Coronary artery (tissue), 2 donors: ENCODE data around the gene SKAP1.
A peak's percentile ranks its signal among the peaks of the same experiment; 100 is the strongest.

Source experiments
- DNase-seq: peaks from one replicate; pipeline ENCODE4 v3.0.0-alpha.2; 2017; ENCODE audit warnings: low spot score
- H3K27ac ChIP-seq, 2 donors: fragments of 200-600 bp; sonication (generic); one replicate each; pipeline ENCODE4 v1.5.1; 2016 to 2019
- H3K4me3 ChIP-seq: fragments of 200-600 bp; sonication (generic); 2 replicates; pipeline ENCODE4 v1.5.1; 2016; ENCODE audit warnings: mild to moderate bottlenecking, moderate library complexity
- TF ChIP-seq, protein P1 (sequence below): fragments of 200-600 bp; sonication (generic); IDR thresholded peaks from one replicate; pipeline ENCODE4 v1.5.1; 2019; ENCODE audit warnings: antibody characterized with exemption

SKAP1 gene

DNA sequence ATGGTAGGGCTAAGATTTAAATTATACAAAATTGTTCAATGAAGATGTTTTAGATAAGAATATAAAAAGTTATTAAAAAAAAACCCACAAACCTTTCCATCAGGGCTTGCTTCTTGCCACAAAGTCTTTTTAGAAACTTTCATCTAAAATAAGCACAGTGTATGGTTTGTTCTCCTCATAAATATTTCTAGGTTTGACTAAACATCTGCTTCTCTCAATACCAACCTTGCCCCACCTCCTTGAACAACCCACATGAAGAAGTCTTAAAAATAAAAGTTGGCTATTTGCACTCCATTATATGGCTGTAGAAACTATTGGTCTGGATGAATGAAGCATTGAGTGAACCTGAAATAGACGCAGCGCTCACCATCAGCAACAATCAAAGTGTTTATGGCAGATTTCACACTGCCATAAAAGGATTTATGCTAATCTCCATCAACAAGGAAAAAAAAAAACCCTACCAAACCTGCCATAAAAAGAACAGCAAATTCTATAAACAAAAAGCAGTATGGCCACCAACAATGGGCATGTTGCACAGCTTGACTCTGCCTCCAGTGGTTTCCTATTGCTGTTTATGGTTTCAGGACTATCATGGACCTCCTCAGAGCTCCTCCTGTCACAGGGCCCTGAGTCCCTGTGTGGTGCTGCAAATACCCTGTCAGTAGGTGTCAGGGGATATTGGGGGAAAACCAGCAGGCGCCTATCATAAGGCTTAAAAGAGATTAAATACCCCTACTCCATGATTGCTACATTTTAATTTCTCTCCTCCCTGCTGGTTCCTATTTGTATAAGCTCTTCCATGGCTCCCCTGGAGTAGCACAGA lies 284.8 kb downstream of the SKAP1 start:
- no peak for DNase-seq
- Histone ChIP-seq H3K4me3 (no peak overlapping the region), H3K27ac (no peak overlapping the region)
- TF ChIP-seq, protein P1, sequence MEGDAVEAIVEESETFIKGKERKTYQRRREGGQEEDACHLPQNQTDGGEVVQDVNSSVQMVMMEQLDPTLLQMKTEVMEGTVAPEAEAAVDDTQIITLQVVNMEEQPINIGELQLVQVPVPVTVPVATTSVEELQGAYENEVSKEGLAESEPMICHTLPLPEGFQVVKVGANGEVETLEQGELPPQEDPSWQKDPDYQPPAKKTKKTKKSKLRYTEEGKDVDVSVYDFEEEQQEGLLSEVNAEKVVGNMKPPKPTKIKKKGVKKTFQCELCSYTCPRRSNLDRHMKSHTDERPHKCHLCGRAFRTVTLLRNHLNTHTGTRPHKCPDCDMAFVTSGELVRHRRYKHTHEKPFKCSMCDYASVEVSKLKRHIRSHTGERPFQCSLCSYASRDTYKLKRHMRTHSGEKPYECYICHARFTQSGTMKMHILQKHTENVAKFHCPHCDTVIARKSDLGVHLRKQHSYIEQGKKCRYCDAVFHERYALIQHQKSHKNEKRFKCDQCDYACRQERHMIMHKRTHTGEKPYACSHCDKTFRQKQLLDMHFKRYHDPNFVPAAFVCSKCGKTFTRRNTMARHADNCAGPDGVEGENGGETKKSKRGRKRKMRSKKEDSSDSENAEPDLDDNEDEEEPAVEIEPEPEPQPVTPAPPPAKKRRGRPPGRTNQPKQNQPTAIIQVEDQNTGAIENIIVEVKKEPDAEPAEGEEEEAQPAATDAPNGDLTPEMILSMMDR: no peak

DNA sequence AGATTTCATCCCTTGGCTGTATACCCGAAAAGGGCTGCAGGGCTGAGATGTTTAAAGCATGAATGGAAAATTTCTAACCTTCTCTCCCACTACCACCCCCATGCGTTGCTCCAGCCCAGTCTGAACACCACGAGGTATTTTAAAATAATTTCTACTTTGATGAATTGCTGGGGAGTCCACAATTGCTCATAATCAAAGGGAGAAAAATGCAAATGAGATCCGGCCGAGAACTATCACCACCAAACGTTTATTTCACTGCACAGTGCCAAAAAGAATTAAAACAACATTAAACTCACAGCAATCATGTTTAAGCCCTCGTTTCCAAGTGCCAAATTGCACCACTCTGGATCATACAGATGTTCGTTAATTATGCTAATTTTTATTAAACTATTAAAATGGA lies 285.8 kb downstream of the SKAP1 start:
- no peak for DNase-seq
- Histone ChIP-seq H3K27ac (no peak overlapping the region), H3K4me3 (no peak overlapping the region)
- TF ChIP-seq, protein P1: no peak

DNA sequence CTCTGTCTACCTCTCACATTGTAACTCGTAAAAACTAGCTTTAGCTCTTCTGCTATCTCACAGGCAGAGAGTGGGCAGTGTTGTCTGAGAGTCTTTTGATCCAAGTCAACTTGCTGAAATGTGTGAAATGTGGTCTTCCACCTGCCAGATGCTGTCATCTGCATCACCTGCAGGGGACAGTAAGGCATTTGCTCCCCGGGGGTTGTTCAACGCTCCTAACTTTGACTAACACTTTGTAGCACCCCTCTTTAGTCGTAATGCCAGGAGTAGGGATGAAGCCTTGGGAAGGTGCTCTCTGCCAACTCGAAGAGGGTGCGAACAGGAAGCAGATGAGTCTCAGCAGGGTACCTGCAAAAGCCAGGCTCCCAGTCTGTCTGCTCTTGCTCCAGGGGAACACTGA lies 286.4 kb downstream of the SKAP1 start:
- no peak overlapping the region for H3K4me3 ChIP-seq
- TF ChIP-seq, protein P1: no peak
- DNase-seq: no peak
- H3K27ac ChIP-seq: no peak overlapping the region

DNA sequence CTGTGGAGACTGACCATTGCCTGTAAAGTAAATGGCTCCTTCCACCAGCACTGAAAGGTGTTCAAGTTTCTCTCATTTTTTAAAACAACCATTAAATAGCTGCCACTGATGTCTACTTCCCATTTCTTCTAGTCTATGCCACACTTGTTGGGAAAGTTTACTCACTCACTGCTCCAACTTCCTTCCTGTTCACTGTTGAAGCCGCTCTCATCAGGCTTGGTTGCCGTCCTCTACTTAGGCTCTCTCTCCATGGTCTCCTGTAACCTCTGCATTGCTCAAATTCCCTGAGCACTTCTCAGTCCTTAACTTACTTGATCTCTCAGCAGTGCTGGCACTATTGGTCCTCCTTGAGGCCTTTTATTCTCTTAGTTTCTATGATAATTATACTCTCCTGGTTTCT lies 290.1 kb downstream of the SKAP1 start:
- TF ChIP-seq, protein P1: no peak
- no peak for DNase-seq
- peak overlapping the region in 1 of 2 donors; percentile 49 for H3K27ac ChIP-seq

DNA sequence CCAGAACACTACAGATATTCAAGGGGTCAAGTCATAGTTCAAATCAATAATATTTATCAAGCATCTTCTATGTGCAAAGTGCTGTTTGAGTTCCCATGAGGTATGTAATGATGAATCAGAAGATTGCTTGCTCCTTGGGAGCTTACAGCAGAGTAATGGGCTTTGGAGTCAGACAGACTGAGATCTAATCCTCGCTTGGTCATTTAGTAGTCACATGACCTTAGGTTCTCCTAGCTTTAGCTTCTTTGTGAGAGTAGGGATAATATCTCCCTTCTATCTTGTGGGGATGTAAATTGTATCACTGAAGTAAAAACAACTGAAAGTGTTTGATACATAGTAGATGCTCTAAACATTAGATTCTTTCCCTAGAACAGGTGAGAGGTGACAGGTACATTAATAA lies 292.4 kb downstream of the SKAP1 start:
- TF ChIP-seq, protein P1: no peak
- H3K4me3 ChIP-seq: no peak overlapping the region
- no peak overlapping the region for H3K27ac ChIP-seq
- no peak for DNase-seq

More for the DNA sequence above, 290.1 kb downstream of the SKAP1 start:
- H3K4me3 ChIP-seq: no peak overlapping the region

DNA sequence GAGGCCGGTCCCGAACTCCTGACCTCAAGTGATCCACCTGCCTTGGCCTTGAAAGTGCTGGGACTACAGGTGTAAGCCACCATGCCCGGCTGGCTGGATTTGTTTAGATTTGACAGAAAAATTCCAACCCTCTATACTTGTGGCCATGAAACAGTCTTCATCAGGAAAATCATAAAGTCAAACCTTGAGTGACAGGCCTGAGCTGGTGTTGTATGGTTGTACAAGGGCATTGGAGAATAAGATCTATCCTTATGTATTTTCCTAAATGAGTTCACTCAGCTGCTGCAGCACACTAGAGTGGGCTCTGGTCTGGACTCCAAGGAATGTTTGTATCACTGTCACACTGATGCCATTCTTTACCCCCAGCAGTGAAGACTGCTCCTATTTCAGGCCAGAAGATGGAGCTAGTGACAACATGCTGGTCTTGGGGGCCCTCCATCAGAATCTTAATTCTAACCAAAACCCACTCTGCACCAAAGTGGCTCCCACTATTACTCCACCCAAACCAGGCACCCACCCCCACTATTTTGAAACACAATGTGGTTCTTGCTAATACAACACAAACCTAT lies 295.0 kb downstream of the SKAP1 start:
- DNase-seq: no peak
- Histone ChIP-seq H3K4me3 (no peak overlapping the region), H3K27ac (no peak overlapping the region)
- TF ChIP-seq, protein P1: no peak

DNA sequence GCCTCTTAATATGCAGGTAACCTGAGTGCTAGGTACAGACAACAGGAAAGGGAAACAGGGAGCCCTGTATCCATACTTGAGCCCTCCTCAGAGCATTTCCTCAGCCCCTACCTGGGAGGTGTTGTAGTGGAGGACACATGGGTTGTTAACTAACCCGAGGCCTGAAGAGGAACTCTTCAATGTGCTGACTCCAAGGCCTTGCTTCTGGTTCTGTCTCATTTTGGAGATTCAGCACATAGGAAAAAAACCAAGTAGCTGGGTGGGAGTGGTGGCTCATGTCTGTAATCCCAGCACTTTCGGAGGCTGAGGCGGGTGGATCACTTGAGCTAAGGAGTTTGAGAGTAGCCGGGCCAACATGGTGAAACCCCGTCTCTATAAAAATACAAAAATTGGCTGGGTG lies 297.6 kb downstream of the SKAP1 start:
- Histone ChIP-seq H3K4me3 (no peak overlapping the region), H3K27ac (peak overlapping the region in 1 of 2 donors; percentile 40)
- TF ChIP-seq, protein P1: no peak
- DNase-seq: no peak
